Umbilical cord (tissue), 2 donors: Measurements from ENCODE around the gene RGS11. TPM values are rescaled to one million over a fixed set of nuclear protein-coding genes. Genes with fewer than 3 reads are reported as not detected.
"Not testable (repeated sequence)": the region's sequence is repeated elsewhere in the genome, so short reads cannot be mapped to it uniquely, and the experiment has no call there.

Experiments used
- DNase-seq: peaks from one replicate; pipeline ENCODE4 v3.0.0-alpha.2; 2015; ENCODE audit warnings: low spot score
- total RNA-seq: library from RNA; depleted of rRNA; stranded (reverse); fragments of >200 nt; gene quantifications from one replicate; pipeline ENCODE4 v1.2.3, GENCODE V29; 2014; ENCODE audit warnings: low replicate concordance; ENCODE audit not compliant: insufficient read depth

RGS11 gene
- total RNA-seq, 1 donor from 2014 or later = 6.0 TPM

GRCh38 chr16:264440-264951 is 11.2 kb downstream of the RGS11 start:
- no peak for DNase-seq

- no peak for DNase-seq
Observed at GRCh38 chr16:263944-264343, 11.8 kb downstream of the RGS11 start.

DNA sequence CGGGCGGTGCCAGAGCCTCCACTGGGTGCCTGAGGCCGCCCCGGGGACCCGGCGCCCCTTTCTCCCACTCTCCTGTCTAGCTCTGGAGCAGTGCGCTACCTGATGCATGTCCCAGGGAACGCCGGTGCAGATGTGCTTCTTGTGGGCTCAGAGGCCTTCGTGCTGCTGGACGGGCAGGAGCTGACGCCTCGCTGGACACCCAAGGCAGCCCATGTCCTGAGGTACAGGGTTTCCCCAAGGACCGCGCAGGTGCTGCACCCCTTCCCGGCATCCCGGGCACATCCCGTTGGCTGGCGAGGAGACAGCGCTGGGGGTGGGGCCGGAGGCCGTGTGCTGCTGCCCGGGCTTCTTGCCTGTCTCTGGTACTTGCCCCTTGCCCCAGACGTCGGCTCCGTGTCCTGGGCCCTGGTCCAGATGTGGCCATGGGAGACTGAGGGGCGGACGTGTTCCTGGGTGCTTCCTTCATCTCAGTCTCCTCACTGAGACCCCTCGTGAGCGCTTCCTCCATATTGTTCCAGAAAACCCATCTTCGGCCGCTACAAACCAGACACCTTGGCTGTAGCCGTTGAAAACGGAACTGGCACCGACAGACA is 12.5 kb downstream of the RGS11 start:
- no peak for DNase-seq

- DNase-seq = no peak
Observed at GRCh38 chr16:262121-262745, 13.5 kb downstream of the RGS11 start.

- DNase-seq = no peak
Observed at GRCh38 chr16:261031-261691, 14.6 kb downstream of the RGS11 start.

- DNase-seq = no peak
Observed at GRCh38 chr16:260326-260725, 15.4 kb downstream of the RGS11 start.

- no peak for DNase-seq
Observed at GRCh38 chr16:259814-260253, 15.9 kb downstream of the RGS11 start.

GRCh38 chr16:259226-259625 is 16.5 kb downstream of the RGS11 start:
- DNase-seq = no peak

DNA sequence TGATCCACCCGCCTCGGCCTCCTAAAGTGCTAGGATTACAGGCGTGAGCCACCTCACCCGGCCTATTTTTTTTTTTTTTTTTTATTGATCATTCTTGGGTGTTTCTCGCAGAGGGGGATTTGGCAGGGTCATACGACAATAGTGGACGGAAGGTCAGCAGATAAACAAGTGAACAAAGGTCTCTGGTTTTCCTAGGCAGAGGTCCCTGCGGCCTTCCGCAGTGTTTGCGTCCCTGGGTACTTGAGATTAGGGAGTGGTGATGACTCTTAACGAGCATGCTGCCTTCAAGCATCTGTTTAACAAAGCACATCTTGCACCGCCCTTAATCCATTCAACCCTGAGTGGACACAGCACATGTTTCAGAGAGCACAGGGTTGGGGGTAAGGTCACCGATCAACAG is 17.7 kb downstream of the RGS11 start:
- DNase-seq = not testable (repeated sequence)

GRCh38 chr16:255183-255582 is 20.6 kb downstream of the RGS11 start:
- no peak for DNase-seq

DNA sequence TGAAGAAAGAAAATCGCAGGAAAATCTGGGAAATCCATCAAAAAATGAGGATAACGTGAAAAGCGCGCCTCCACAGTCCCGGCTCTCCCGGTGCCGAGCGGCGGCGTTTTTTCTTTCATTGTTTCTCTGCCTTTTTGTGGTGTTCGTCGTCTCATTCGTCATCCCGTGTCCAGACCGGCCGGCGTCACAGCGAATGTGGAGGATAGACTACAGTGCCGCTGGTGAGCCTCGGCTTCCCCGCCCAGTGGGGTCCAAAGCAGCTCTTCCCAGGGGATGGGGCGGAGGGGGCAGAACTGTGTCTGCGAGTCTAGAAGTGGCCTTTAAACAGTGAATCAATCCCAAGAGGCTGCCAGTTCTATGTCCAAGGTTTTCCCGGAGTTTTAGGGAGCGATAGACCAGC is 21.3 kb downstream of the RGS11 start:
- no peak for DNase-seq

DNA sequence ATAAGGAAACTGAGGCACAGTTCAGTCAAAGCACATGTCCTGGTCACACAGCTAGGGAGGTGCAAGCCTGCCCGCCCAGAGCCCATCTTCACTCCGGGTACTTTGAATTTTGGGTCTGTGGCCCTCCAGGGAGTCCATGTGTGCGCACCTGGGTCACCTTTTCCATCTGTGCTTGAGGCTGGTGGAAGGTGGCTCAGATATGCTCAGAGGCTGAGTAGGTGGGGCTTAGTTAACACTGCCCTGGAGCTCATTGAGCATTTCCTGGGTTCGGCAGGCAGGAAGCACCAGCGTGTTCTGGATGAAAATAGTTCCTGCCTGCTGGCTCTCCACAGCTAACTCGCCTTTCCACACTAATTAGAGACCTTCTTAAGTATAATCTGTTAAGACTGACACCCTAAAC is 21.9 kb downstream of the RGS11 start:
- no peak for DNase-seq

DNA sequence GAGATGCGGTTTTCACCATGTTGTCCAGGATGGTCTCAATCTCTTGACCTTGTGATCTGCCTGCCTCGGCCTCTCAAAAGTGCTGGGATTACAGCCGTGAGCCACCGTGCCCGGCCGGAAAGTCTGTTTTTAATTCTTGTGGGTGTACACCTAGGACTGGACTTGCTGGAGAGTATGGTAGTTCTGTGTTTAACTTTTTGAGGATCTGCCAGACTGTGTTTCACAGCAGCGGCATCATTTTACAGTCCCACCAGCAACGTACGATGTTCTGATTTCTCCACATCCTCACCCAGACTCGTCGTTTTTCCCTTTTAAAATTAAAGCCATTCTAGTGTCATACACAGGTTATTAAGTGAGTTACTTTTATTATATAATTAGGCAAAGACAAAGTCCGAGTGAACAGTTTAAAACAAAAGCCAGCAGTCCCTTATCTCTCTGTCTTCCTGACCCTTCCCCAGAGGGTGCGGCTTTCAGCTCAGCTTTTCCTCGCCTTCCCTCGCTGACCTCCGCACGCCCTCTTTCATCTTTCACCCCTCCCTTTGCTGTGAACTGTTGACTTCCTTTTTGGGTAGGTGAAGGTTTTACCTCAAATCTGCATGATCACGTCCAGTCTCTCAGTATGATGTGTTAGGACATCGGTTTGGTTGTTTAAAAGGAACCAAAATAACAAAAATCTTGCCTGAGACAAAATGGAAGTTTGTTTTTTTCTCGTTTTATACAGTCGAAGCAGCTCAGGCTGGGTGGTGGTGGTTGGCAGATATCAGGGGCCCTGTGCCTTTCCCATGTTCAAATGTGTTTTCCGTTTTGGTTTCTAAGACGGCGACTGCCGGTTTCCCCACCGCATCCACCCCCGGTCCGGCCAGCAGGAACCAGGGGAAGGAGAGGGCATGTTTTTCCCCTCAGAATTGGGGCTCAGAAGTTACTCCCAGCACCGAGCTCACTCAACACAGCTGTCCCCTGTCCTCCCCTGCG is 23.1 kb downstream of the RGS11 start:
- peak; percentile 66 for DNase-seq

- peak; percentile 33 for DNase-seq
Observed at GRCh38 chr16:249431-249830, 26.3 kb downstream of the RGS11 start.

GRCh38 chr16:247027-247426 is 28.7 kb downstream of the RGS11 start:
- DNase-seq = no peak

DNA sequence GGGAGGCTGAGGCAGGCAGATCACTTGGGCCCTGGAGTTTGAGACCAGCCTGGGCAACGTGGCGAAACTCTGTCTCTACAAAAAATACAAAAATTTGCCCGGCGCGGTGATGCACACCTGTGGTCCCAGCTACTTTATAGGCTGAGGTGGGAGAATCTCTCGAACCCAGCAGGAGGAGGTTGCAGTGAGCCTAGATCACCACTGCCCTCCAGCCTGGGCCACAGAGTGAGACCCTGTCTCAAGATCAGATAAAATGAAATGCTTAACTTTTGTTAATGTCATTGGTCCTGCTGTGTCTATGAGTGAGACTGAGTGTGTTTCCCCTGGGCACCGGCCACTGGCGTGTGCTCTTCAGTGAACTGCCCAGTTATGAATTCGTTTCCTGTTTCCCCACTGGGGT is 30.6 kb downstream of the RGS11 start:
- no peak for DNase-seq

- no peak for DNase-seq
Observed at GRCh38 chr16:243348-243747, 32.4 kb downstream of the RGS11 start.

DNA sequence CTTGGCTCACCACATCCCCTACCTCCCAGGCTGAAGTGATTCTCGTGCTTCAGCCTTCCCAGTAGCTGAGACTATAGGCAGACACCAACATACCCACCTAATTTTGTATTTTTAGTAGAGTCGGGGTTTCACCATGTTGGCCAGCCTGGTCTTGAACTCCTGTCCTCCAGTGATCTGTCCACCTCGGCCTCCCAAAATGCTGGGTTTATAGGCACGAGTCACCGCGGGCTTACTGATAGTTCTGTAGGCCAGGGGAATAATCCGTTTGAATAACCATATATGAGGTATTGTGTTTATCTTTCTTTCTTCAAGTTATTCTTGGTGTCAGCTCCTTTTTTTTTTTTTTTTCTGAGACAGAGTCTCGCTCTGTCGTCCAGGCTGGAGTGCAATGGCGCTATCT is 33.5 kb downstream of the RGS11 start:
- DNase-seq = no peak

DNA sequence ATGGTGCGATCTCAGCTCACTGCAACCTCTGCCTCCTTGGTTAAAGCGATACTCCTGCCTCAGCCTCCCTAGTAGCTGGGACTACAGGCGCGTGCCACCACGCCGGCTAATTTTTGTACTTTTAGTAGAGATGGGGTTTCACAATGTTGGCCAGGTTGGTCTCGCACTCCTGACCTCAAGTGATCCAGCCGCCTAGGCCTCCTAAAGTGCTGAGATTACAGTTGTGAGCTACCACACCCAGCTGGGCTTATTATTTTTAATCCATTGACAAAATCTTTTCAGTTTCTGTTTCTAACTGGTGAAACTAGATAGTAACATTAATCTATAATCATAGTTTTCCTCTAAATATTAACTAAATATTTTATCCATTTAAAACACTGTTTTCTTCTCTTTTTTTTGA is 35.2 kb downstream of the RGS11 start:
- DNase-seq = no peak

GRCh38 chr16:239948-240277 is 35.8 kb downstream of the RGS11 start:
- no peak for DNase-seq

DNA sequence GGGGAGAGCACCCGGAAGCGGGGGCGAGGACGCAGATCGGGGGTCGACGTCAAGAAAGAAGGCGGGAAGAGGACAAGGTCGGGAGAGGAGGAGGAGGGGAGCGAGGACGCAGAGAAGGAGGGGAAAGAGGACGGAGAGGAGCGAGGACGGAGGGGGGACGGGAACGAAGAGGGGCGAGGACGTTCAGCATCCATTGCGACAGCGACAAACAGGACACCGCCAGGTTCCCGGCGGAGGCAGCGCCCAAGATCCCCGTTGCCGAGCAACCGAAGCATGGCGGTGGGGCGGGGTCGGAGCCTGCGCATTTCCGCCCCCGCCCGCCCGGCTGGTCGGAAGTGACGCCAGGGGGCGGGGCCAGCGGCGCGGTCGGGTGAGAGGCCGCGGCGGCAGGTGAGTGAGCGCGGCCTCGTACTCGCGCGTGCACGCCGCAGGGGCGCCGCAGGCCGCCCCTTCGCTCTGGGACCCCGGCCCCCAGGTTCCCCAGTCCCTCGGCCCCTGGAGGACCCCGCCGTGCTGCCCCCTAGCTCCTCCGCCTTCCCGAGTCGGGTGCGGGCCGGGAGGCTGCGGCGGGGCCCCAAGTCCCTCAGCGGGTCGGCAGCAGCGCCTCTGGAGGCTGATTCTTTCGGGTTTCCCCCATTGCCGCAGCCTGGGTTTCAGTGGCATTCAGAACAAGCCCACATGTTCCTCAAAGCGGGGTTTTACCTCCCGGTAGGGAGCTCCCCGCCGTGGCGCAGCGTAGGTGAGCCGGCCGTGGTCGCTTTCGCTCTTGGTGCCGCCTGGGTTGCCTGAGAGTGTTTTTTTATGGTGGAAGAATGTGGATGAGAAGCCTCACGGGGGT is 41.1 kb downstream of the RGS11 start, which contains the start of gene FAM234A:
TSS of gene FAM234A (plus strand) at position 354 of the 838 bp plus-strand sequence. CDS start 19,593 bp downstream, outside the sequence.
- DNase-seq = peak; percentile 95
